Measurements from ENCODE around the gene CDH10. TPM values are rescaled to one million over a fixed set of nuclear protein-coding genes. Genes with fewer than 3 reads are reported as not detected.

The CDH10 gene
- polyA plus RNA-seq, 3 donors = not detected

GRCh38 chr5:24630918-24631317, 13.9 kb downstream of the CDH10 start:
- no peak overlapping the region for H3K9ac ChIP-seq (ENCODE audit: insufficient read depth, low read length, poor library complexity, severe bottlenecking)
- H3K4me3 ChIP-seq (replicated peaks in 1 of 3; ENCODE audit: low read depth in 2 of 3, low read length in 3 of 3) = no peak overlapping the region
- H3K36me3 ChIP-seq (replicated peaks in 1 of 2; ENCODE audit: control insufficient read depth in 1 of 2, insufficient read depth in 2 of 2, low read length in 2 of 2) = no peaks in the 10 kb centered on the region
- H4K20me1 ChIP-seq (ENCODE audit: insufficient read depth, low read length) = no peaks in the 10 kb centered on the region
- no peaks in the 10 kb centered on the region for H3K4me1 ChIP-seq (ENCODE audit: control insufficient read depth in 1 of 2, insufficient read depth in 2 of 2, low read length in 2 of 2)
- TF ChIP-seq CTCF (IDR thresholded peaks at IDR 0.05) = no peak
- H3K4me2 ChIP-seq (replicated peaks; ENCODE audit: extremely low read depth, low read length, poor library complexity, severe bottlenecking) = no peak overlapping the region
- no peak for DNase-seq
- H3K9me3 Mint-ChIP-seq = peaks cover 0 to 2% (median 0%) of the 10 kb centered on the region in 7 donors
- H2AFZ ChIP-seq (ENCODE audit: insufficient read depth, low read depth, low read length, poor library complexity, severe bottlenecking) = no peak overlapping the region
- H3K9me3 ChIP-seq (replicated peaks in 1 of 2; ENCODE audit: control insufficient read depth in 1 of 2, insufficient read depth in 1 of 2, low read length in 2 of 2) = no peaks in the 10 kb centered on the region
- no peaks in the 10 kb centered on the region for H3K4me1 Mint-ChIP-seq
- H3K27ac ChIP-seq (ENCODE audit: low read depth in 1 of 2, low read length in 2 of 2) = no peak overlapping the region
- H3K27me3 ChIP-seq (ENCODE audit: control insufficient read depth in 2 of 2, insufficient read depth in 2 of 2, low read length in 2 of 2) = no peaks in the 10 kb centered on the region
- no peak overlapping the region for H3K27ac Mint-ChIP-seq
- intact Hi-C loops (cut with micrococcal nuclease) = no loop called here
- no peak overlapping the region for H3K4me3 Mint-ChIP-seq
- H3K27me3 Mint-ChIP-seq (ENCODE audit: low read depth in 3 of 3) = no peaks in the 10 kb centered on the region
- H3K79me2 ChIP-seq (ENCODE audit: insufficient read depth, low read length) = no peaks in the 10 kb centered on the region
- H3K36me3 Mint-ChIP-seq = no peaks in the 10 kb centered on the region

GRCh38 chr5:24629798-24630197, 15.0 kb downstream of the CDH10 start:
- Histone ChIP-seq H3K27ac (ENCODE audit: low read depth in 1 of 2, low read length in 2 of 2) (no peak overlapping the region), H3K4me2 (replicated peaks; ENCODE audit: extremely low read depth, low read length, poor library complexity, severe bottlenecking) (no peak overlapping the region), H3K36me3 (replicated peaks in 1 of 2; ENCODE audit: control insufficient read depth in 1 of 2, insufficient read depth in 2 of 2, low read length in 2 of 2) (no peaks in the 10 kb centered on the region), H3K9me3 (replicated peaks in 1 of 2; ENCODE audit: control insufficient read depth in 1 of 2, insufficient read depth in 1 of 2, low read length in 2 of 2) (no peaks in the 10 kb centered on the region), H3K4me3 (replicated peaks in 1 of 3; ENCODE audit: low read depth in 2 of 3, low read length in 3 of 3) (no peak overlapping the region), H3K79me2 (ENCODE audit: insufficient read depth, low read length) (no peaks in the 10 kb centered on the region), H2AFZ (ENCODE audit: insufficient read depth, low read depth, low read length, poor library complexity, severe bottlenecking) (no peak overlapping the region), H4K20me1 (ENCODE audit: insufficient read depth, low read length) (no peaks in the 10 kb centered on the region), H3K9ac (ENCODE audit: insufficient read depth, low read length, poor library complexity, severe bottlenecking) (no peak overlapping the region), H3K4me1 (ENCODE audit: control insufficient read depth in 1 of 2, insufficient read depth in 2 of 2, low read length in 2 of 2) (no peaks in the 10 kb centered on the region), H3K27me3 (ENCODE audit: control insufficient read depth in 2 of 2, insufficient read depth in 2 of 2, low read length in 2 of 2) (no peaks in the 10 kb centered on the region)
- Mint-ChIP-seq H3K9me3 (peaks cover 0 to 2% (median 0%) of the 10 kb centered on the region in 7 donors), H3K27me3 (ENCODE audit: low read depth in 3 of 3) (no peaks in the 10 kb centered on the region), H3K36me3 (no peaks in the 10 kb centered on the region), H3K27ac (no peak overlapping the region), H3K4me3 (no peak overlapping the region), H3K4me1 (no peaks in the 10 kb centered on the region)
- intact Hi-C loops (cut with micrococcal nuclease) = no loop called here
- DNase-seq = no peak
- TF ChIP-seq CTCF (IDR thresholded peaks at IDR 0.05) = no peak
- WGBS (ENCODE audit: insufficient coverage) = no CpG with 5 or more reads among the region's 1 CpG
